Measurements from ENCODE around the gene AMMECR1.
A peak's percentile ranks its signal among the peaks of the same experiment; 100 is the strongest.
"Not testable (repeated sequence)": the region's sequence is repeated elsewhere in the genome, so short reads cannot be mapped to it uniquely, and the experiment has no call there.

AMMECR1 gene

GRCh38 chrX:110251961-110252360 lies 65.9 kb downstream of the AMMECR1 start:
- DNase-seq, result no peak

- DNase-seq, result no peak
Measured at GRCh38 chrX:110251526-110251925, 66.4 kb downstream of the AMMECR1 start.

- no peak for DNase-seq
Measured at GRCh38 chrX:110250847-110251246, 67.0 kb downstream of the AMMECR1 start.

GRCh38 chrX:110248578-110248977 lies 69.3 kb downstream of the AMMECR1 start:
- DNase-seq, result no peak

GRCh38 chrX:110245011-110245410 lies 72.9 kb downstream of the AMMECR1 start:
- no peak for DNase-seq

GRCh38 chrX:110242371-110242770 lies 75.5 kb downstream of the AMMECR1 start:
- no peak for DNase-seq

GRCh38 chrX:110241816-110242215 lies 76.1 kb downstream of the AMMECR1 start:
- DNase-seq, result no peak

GRCh38 chrX:110238259-110238658 lies 79.6 kb downstream of the AMMECR1 start:
- DNase-seq, result peak; percentile 28

- not testable (repeated sequence) for DNase-seq
Measured at GRCh38 chrX:110231485-110231884, 86.4 kb downstream of the AMMECR1 start.

- peak; percentile 82 for DNase-seq
Measured at GRCh38 chrX:110229497-110230111, 88.3 kb downstream of the AMMECR1 start.

GRCh38 chrX:110228453-110228852 lies 89.4 kb downstream of the AMMECR1 start:
- DNase-seq, result no peak

GRCh38 chrX:110226931-110227330 lies 91.0 kb downstream of the AMMECR1 start:
- DNase-seq, result no peak

- DNase-seq, result no peak
Measured at GRCh38 chrX:110224926-110225617, 92.8 kb downstream of the AMMECR1 start.

GRCh38 chrX:110222497-110223257 lies 95.2 kb downstream of the AMMECR1 start:
- no peak for DNase-seq

GRCh38 chrX:110219920-110220319 lies 98.0 kb downstream of the AMMECR1 start:
- DNase-seq, result no peak

GRCh38 chrX:110218591-110218990 lies 99.3 kb downstream of the AMMECR1 start:
- no peak for DNase-seq

GRCh38 chrX:110216027-110216426 lies 101.9 kb downstream of the AMMECR1 start:
- DNase-seq, result no peak

GRCh38 chrX:110215411-110215810 lies 102.5 kb downstream of the AMMECR1 start:
- no peak for DNase-seq

GRCh38 chrX:110214684-110215083 lies 103.2 kb downstream of the AMMECR1 start:
- DNase-seq, result no peak

- DNase-seq, result no peak
Measured at GRCh38 chrX:110213183-110213582, 104.7 kb downstream of the AMMECR1 start.

- no peak for DNase-seq
Measured at GRCh38 chrX:110212299-110212698, 105.6 kb downstream of the AMMECR1 start.

- DNase-seq, result no peak
Measured at GRCh38 chrX:110211340-110211739, 106.5 kb downstream of the AMMECR1 start.

GRCh38 chrX:110210417-110211139 lies 107.3 kb downstream of the AMMECR1 start:
- DNase-seq, result no peak

Measured in activated CD4-positive, alpha-beta T cell treated with anti-CD3 and anti-CD28 coated beads for 48 hours (primary cell).